HG03439 (cell line): Measurements from ENCODE around the gene DUSP9.
"Not testable (repeated sequence)": the region's sequence is repeated elsewhere in the genome, so short reads cannot be mapped to it uniquely, and the experiment has no call there.

ENCODE experiments used
- ATAC-seq: cut with Tn5 transposase; IDR thresholded peaks from one replicate; pipeline ENCODE4 v1.9.1; 2021; ENCODE audit warnings: mild to moderate bottlenecking, moderate library complexity; ENCODE audit not compliant: unreplicated experiment

The DUSP9 gene

DNA sequence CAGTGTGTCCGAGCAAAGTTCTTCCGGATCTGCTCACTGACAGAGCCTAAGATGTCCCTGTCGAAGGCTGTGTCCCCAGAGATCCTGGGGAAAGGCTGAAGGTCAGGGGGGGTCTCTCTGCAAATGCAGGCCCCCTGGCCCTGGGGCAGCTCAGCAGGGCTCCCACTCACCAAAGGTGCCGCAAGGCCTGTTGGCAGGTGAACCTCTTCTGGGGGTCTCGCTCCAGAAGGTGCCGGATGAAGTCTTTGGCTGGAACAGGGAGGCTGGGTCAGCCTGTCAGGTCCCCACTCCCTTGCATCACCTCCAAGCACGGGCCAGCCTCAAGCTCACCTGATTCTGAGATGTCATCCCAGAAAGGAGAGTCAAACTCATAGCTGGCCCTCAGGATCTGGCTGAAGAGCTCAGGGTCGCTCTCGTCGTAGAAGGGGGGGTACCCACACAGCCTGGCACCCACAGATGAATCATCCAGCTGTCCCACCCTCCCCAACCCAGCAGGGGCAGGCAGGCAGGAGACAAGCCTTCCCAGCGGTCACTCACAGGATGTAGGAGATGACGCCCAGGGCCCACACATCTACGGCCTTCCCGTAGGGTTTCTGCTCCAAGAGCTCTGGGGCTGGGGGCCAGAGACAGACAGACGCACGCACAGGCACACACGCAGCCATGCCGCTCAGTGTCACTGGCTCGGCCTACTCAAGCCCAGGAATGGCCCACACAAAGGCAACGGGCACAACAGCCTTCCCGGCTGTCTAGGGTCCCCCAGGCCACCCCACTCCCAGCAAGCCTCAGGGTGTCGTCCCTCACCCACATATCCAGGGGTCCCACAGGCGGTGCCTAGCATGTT is 24.0 kb downstream of the DUSP9 start:
- no peak for ATAC-seq

- no peak for ATAC-seq
These were observed 24.9 kb downstream of the DUSP9 start for GRCh38 chrX:153671589-153672530.

GRCh38 chrX:153672531-153673427 is 25.8 kb downstream of the DUSP9 start:
- no peak for ATAC-seq

DNA sequence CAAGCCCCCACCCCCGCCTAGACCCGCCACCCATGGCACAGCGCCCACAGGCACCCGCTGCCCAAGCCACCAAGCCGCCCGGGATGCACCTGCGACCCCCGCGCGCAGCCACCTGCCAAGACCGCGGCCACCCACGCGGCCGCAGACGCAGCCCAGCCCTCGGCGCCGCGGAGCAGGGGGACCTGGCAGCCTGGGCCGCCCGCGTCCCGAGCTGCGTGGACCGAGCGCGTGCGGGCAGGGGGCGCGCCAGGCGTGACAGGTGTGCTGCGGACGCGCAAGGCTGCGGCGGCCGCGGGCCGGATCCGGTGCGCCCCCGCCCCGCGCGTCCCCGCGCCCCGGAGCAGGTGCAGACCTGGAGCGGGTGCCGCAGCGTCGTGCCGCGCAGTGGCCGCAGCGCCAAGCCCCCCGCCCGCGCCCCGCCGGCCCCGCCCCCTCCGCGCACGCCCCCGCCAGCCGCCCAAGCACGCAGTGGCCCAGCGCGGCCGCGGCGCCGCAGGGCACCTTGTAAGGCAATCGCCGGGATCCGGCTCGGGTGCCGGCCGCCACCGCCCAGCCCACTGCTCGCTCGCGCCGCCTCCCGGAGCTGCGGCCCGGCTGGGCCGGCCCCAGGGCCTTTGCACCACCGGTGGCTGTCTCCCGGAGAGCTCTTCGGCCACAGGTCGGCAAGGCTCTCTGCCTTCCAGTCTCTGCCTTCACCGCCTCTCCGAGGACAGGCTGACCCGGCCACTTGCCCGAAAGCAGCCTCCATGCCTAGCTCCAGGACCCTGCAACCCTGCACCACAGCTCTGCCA is 26.6 kb downstream of the DUSP9 start, which contains the start of gene PNCK:
Gene PNCK, minus strand, starts transcription at position 386 of the 791 bp plus-strand sequence. CDS start 737 bp downstream, outside the sequence.
- ATAC-seq: no peak

- ATAC-seq: no peak
These were observed 27.3 kb downstream of the DUSP9 start for GRCh38 chrX:153674219-153674851.

DNA sequence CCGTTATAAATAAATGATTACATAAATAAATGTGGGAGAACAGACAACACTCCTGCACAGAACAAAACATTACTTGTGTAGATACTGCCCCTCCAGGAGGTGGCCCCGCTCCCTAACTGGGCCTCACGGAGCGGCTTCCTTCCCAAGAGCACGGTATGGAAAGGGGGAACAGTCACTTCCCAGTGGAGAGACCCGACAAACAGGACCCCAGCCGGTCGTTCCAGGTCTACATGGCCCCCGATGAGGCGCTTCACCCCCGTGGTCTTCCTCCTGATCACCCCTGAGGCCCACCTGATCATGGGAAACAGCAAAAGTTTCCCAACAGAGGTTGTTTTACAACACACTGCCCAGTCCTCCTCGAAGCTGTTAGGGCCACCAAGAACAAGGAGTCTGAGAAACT is 34.2 kb downstream of the DUSP9 start:
- ATAC-seq: no peak

DNA sequence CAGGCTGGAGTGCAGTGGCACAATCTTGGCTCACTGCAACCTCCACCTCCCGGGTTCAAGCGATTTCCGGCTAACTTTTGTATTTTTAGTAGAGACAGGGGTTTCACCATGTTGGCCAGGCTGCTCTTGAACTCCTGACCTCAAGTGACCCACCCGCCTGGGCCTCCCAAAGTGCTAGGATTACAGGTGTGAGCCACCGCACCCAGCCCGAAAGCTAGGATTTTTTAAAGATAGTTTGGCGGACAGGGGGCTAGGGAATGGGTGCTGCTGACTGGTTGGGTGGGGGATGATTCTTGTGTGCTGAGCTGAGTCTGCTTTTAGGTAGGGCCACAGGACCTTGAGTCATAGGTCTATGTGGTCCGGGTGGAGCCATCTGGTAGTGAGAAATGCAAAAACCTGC is 36.5 kb downstream of the DUSP9 start:
- not testable (repeated sequence) for ATAC-seq

- ATAC-seq: no peak
These were observed 37.6 kb downstream of the DUSP9 start for GRCh38 chrX:153684467-153685155.

DNA sequence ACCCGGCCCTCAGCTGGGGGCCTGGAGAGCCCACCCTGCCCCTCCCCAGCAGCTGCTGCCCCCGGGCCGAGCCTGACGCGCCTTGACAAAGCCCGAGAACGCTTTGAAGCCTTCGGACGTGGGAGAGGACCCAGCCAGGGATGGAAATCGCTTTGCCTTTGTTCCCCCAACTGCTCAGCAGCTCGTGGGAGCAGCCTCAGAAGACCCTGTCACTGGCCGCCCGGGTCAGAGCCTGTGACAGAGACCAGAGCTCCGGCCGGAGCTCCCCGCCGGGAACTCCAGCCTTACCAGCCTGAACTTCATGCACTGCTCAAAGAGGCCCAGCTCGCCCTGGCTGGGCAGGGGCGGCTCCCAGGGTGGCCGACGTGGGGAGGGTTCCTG is 38.1 kb downstream of the DUSP9 start:
- ATAC-seq: no peak

- ATAC-seq: no peak
These were observed 39.0 kb downstream of the DUSP9 start for GRCh38 chrX:153685751-153686696.

GRCh38 chrX:153686711-153687110 is 39.7 kb downstream of the DUSP9 start:
- ATAC-seq: no peak

DNA sequence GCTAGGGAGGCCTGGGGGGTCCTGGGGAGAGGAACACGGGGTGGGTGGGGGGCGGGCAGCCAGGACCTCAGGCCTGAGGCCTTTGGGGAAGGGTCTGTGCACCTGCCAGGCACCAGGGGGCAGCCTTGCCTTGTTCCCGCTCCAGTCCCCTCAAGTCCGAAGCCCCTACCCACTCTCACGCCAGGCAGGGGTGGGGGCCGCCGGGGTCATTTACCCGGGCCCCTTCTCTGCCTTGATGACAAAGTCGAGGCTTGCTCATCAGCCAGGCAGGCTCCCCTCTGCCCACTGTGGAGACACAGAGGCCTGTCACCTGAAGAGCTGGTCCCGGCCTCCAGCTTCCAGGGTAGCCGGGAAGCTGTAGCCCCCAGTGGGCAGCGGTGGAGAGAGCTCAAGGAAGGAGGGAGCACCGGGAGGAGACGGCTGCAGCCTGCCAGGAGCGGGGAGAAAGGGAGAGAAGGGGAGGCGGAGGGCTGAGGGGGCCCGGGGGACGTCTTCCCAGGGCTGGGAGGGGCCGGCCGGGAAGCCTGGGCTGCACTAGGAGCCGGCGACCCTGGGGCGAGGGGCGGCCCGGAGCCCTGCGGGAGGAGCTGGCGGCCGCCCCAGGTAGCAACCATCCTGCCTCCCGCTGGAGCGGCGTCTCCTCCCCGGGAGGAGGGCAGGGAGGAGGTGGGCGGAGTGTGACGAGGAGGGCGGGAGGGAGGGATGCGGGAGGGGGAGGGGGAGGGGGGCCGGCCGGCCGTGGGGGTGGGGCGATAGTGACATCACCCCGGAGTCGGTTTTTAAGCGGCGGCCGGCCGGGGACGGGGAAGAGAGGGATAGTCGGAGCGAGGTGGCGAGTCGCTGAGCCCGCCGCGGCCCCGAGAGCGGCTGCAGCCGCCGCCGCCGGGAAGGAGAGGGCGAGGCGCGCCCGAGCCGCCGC is 40.4 kb downstream of the DUSP9 start, which contains the start of gene SLC6A8:
Gene SLC6A8, plus strand, starts transcription at position 806 of the 919 bp plus-strand sequence. CDS start 649 bp downstream, outside the sequence.
- no peak for ATAC-seq

DNA sequence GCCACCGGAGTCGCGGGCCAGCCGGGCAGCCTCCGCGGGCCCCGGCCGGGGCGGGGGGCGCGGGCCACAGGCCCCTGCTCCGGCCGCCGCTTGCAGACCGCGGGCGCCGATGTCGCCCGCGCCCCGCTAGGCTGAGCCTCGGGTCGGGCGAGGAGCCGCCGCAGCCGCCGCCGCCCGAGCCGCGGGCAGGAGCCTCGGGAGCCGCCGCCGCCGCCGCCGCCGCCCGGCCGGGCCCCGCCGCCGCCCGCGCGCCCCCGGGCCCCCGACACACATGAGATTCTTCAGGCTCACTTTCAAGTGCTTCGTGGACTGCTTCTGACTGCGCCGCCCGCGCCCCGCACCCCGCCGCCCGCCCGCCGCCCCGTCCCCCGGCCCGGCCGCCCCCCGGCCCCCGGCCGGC is 41.1 kb downstream of the DUSP9 start:
- ATAC-seq: no peak

- no peak for ATAC-seq
These were observed 41.5 kb downstream of the DUSP9 start for GRCh38 chrX:153688506-153688905.

- ATAC-seq: no peak
These were observed 42.0 kb downstream of the DUSP9 start for GRCh38 chrX:153688911-153689590.
